ENCODE results near the gene KRTAP4-7. TPM values are rescaled to one million over a fixed set of nuclear protein-coding genes. Genes with fewer than 3 reads are reported as not detected.
"Not testable (repeated sequence)": the region's sequence is repeated elsewhere in the genome, so short reads cannot be mapped to it uniquely, and the experiment has no call there.

The KRTAP4-7 gene
- total and polyA plus RNA-seq, 3 donors from 2014 or later = not detected

DNA sequence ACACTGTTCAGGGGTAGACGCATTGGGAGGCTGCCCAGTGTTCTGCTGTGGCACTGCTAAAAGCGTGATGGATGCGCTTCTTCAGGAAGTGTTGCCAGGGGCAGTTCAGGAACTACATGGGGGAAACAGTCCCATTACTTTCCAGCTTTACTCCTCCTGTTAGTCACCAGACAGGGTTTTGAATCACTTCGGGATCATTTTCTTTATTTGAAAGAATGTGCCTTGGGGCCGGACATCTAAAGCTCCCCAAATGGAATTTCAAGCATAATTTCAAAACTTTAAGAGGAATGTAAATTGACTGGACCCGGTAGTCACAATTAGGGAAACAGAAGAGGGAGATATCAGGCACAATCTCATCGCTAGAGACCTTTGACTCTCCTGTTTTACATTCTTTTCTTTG lies 35.5 kb upstream of the KRTAP4-7 start:
- no peaks in the 10 kb centered on the region for H3K36me3 ChIP-seq (ENCODE audit: low read depth, missing control alignments)
- no peaks in the 10 kb centered on the region for H3K27me3 ChIP-seq
- intact Hi-C loops (cut with DNase I; ENCODE audit: low total_unique reads) = no loop called here
- H3K4me1 ChIP-seq = no peaks in the 10 kb centered on the region
- H3K4me3 ChIP-seq = no peak overlapping the region
- no peaks in the 10 kb centered on the region for H3K9me3 ChIP-seq
- no peak overlapping the region for H3K27ac ChIP-seq
- WGBS, 2 donors = 60 to 66% methylated on average over 7 of the region's 7 CpGs
- no peak for TF ChIP-seq POLR2A (IDR thresholded peaks at IDR 0.05)
- TF ChIP-seq, protein P1, sequence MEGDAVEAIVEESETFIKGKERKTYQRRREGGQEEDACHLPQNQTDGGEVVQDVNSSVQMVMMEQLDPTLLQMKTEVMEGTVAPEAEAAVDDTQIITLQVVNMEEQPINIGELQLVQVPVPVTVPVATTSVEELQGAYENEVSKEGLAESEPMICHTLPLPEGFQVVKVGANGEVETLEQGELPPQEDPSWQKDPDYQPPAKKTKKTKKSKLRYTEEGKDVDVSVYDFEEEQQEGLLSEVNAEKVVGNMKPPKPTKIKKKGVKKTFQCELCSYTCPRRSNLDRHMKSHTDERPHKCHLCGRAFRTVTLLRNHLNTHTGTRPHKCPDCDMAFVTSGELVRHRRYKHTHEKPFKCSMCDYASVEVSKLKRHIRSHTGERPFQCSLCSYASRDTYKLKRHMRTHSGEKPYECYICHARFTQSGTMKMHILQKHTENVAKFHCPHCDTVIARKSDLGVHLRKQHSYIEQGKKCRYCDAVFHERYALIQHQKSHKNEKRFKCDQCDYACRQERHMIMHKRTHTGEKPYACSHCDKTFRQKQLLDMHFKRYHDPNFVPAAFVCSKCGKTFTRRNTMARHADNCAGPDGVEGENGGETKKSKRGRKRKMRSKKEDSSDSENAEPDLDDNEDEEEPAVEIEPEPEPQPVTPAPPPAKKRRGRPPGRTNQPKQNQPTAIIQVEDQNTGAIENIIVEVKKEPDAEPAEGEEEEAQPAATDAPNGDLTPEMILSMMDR (IDR thresholded peaks at IDR 0.05) = no peak
- no peak for DNase-seq

DNA sequence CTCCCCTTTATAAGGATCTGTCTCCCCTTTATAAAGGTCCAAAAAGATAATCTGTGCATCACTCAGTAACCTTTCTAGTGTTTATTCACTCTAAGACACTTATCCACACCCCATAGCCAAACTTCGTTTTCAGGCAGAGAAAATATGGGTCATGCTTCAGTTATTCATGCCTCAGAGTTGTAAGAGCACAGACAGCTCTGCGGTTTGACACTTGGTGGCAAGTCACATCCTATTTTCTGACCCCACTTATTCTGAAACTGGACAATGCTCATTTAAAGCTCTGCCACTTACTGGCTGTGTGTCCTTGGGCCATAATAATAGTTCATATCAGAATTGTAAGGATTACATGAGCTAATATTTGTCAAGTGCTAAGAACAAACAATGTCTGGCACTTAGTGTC lies 34.8 kb upstream of the KRTAP4-7 start:
- H3K36me3 ChIP-seq (ENCODE audit: low read depth, missing control alignments) = no peaks in the 10 kb centered on the region
- H3K4me1 ChIP-seq = no peaks in the 10 kb centered on the region
- intact Hi-C loops (cut with DNase I; ENCODE audit: low total_unique reads) = no loop called here
- no peak overlapping the region for H3K27ac ChIP-seq
- H3K27me3 ChIP-seq = no peaks in the 10 kb centered on the region
- no peaks in the 10 kb centered on the region for H3K9me3 ChIP-seq
- no peak overlapping the region for H3K4me3 ChIP-seq
- DNase-seq = no peak
- TF ChIP-seq POLR2A (IDR thresholded peaks at IDR 0.05) = no peak
- TF ChIP-seq, protein P1 (IDR thresholded peaks at IDR 0.05) = no peak
- WGBS, 2 donors = 53 to 71% methylated on average over 2 of the region's 2 CpGs

DNA sequence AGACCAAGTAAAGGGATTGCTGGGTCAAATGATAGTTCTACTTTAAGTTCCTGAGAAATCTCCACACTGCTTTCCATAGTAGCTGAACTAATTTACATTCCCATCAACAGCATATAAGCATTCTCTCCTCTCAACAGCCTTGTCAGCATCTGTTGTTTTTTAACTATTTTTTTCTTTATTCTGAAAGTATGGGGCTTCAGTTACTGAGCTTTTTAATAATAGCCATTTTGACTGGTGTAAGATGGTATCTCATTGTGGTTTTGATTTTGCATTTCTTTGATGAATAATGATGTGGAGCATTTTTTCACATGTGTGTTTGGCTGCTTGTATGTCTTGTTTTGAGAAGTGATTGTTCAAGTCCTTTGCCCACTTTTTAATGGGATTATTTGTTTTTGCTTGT lies 31.4 kb upstream of the KRTAP4-7 start:
- no peaks in the 10 kb centered on the region for H3K27me3 ChIP-seq
- H3K36me3 ChIP-seq (ENCODE audit: low read depth, missing control alignments) = no peaks in the 10 kb centered on the region
- H3K27ac ChIP-seq = no peak overlapping the region
- H3K4me1 ChIP-seq = no peaks in the 10 kb centered on the region
- intact Hi-C loops (cut with DNase I; ENCODE audit: low total_unique reads) = no loop called here
- TF ChIP-seq, protein P1 (IDR thresholded peaks at IDR 0.05) = no peak
- no peak for TF ChIP-seq POLR2A (IDR thresholded peaks at IDR 0.05)
- no peak for DNase-seq
- no peaks in the 10 kb centered on the region for H3K9me3 ChIP-seq
- H3K4me3 ChIP-seq = no peak overlapping the region

DNA sequence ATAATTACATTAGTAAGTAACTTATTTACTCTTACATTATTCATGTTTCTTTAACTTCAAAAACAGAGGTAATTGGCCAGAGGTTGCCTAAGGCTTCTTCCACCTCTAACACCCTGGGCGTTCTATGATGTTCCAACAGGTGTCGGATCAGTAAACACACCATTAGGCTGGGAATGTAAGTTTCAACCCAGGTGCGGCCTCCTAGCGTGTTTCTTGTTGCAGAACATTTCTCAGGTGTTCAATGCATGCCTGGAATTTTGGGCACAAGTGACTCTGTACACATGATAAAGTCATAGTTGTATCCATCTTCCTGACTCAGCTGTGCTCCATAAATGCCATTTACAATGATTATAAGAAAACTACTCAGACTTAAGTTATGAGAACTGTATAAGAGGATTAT lies 29.9 kb upstream of the KRTAP4-7 start:
- Histone ChIP-seq H3K27me3 (no peaks in the 10 kb centered on the region), H3K4me3 (no peak overlapping the region), H3K27ac (no peak overlapping the region), H3K4me1 (no peaks in the 10 kb centered on the region), H3K9me3 (no peaks in the 10 kb centered on the region), H3K36me3 (ENCODE audit: low read depth, missing control alignments) (no peaks in the 10 kb centered on the region)
- DNase-seq = no peak
- TF ChIP-seq, protein P1 (IDR thresholded peaks at IDR 0.05) = no peak
- no peak for TF ChIP-seq POLR2A (IDR thresholded peaks at IDR 0.05)
- WGBS, 2 donors = 90 to 96% methylated on average over 4 of the region's 4 CpGs
- intact Hi-C loops (cut with DNase I; ENCODE audit: low total_unique reads) = no loop called here

DNA sequence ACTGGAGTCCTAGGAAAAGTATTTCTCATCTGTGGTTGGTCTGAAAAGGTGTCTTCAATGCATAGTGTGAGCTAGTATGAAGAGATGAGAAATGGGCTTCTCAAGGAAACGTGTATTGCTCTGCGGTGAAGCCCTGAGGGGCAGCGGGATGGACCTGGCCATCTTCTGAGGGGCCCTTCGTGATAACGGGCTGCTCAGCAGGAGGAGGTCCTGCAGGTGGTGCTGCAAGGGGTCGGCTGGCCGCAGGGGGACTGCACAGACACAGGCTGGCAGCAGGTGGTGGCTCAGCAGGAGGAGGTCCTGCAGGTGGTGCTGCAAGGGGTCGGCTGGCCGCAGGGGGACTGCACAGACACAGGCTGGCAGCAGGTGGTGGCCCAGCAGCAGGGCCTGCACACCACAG lies 29.4 kb upstream of the KRTAP4-7 start:
- H3K27me3 ChIP-seq; DNase-seq; H3K4me3 ChIP-seq; intact Hi-C loops (cut with DNase I; ENCODE audit: low total_unique reads); H3K4me1 ChIP-seq; H3K27ac ChIP-seq; H3K36me3 ChIP-seq (ENCODE audit: low read depth, missing control alignments); H3K9me3 ChIP-seq: not testable (repeated sequence)
- 56 to 77% methylated on average over 2 to 7 of the region's 9 CpGs for WGBS, 2 donors

DNA sequence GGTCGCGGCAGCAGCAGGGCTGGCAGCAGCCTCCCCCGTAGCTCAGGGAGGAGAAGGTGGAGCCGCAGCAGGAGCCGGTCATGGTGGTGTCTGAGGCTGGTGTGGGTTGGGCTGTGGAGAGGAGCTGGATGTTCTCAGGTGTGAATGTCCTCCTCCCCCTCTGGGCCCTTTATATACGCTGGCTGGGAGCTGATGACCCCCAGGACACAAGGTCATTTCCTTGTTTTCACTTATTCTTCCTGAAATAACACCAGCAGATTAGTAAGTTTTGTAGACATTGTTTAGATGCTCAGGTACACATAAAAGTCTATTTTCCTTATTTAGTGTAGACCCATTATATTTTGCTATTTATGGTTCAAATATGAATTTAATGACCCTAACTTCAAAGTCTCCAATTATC lies 28.8 kb upstream of the KRTAP4-7 start, which contains the start of gene KRTAP2-2:
Gene KRTAP2-2, minus strand, starts transcription at position 101 of the 400 bp plus-strand sequence. Its CDS starts 19 bp downstream, at position 82.
- H3K4me1 ChIP-seq; DNase-seq; H3K36me3 ChIP-seq (ENCODE audit: low read depth, missing control alignments); H3K4me3 ChIP-seq; H3K27me3 ChIP-seq; H3K27ac ChIP-seq; intact Hi-C loops (cut with DNase I; ENCODE audit: low total_unique reads); H3K9me3 ChIP-seq: not testable (repeated sequence)
- 27 to 34% methylated on average over 1 to 3 of the region's 6 CpGs for WGBS, 2 donors

Data from testis (tissue), 3 donors.